Limb (tissue), 2 donors: ENCODE data around the gene CHAMP1.
"Not testable (repeated sequence)": the region's sequence is repeated elsewhere in the genome, so short reads cannot be mapped to it uniquely, and the experiment has no call there.

Experiments used
- DNase-seq, 2 donors: peaks; one replicate each; pipeline ENCODE4 v3.0.0-alpha.2; 2016; ENCODE audit errors: extremely low spot score in 2 of 2

Gene CHAMP1

DNA sequence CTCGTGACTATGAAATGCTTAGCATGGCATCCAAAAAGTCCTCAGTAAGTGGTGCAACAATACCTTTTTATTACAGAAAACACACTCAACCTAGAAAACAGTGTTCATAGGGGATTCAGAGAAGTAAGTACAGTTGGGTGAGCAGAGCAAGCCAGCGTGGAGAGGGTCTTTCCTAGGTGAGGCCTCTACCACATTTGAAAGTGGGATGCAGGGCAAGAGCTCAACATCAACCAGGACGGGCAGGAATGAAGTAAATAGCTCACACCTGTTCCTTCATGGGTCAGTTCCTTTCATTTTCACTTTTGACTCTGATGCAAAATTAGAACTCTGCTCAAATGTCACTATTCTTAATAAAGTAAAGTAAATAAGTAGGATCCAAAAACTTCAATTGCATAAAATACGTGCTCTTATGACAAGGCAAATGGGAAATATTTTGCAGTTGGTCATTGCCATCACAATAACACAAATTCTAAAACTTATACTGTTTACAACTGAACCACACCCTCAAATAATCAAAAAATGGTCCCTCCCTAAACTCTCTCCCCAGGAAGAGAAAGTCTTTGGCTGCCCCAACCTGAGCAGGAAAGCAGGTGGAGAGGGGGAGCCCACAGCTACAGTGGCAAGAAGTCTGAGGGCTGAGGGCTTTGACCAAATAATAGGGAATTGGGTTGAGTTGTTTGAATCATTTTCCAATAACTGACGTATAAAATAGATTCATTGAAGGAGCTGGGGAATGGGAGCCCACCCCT is 20.2 kb downstream of the CHAMP1 start:
- no peak for DNase-seq

DNA sequence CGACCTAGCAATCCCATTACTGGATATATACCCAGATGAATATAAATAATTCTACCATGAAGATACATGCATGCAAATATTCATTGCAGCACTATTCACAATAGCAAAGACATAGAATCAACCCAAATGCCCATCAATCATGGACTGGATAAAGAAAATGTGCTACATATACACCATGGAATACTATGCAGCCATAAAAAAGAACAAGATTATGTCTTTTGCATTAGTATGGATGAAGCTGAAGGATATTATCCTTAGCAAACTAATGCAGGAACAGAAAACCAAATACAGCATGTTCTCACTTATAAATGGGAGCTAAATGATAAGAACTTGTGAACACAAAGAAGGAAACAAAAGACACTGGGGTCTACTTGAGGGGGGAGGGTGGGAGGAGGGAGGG is 22.2 kb downstream of the CHAMP1 start:
- DNase-seq: not testable (repeated sequence)

DNA sequence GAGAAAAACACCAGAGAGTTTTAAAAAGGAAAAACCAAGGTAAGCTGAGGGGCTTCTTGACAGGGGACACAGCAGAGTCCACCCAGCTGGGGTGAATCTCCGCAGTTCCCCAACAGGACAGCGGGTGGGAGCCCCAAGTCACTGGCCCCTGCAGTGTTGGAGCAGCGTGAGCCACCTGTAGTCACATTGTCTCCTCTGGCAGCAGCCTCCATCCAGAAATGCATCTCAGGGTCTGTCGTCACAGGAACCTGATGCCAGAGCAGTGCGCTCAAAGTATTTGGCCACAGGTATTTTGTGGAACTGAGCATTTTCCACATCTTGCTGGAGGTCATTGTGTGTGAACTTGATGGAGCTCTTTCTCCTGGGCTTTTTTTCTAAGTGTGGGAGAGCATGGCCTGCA is 24.7 kb downstream of the CHAMP1 start:
- no peak for DNase-seq

DNA sequence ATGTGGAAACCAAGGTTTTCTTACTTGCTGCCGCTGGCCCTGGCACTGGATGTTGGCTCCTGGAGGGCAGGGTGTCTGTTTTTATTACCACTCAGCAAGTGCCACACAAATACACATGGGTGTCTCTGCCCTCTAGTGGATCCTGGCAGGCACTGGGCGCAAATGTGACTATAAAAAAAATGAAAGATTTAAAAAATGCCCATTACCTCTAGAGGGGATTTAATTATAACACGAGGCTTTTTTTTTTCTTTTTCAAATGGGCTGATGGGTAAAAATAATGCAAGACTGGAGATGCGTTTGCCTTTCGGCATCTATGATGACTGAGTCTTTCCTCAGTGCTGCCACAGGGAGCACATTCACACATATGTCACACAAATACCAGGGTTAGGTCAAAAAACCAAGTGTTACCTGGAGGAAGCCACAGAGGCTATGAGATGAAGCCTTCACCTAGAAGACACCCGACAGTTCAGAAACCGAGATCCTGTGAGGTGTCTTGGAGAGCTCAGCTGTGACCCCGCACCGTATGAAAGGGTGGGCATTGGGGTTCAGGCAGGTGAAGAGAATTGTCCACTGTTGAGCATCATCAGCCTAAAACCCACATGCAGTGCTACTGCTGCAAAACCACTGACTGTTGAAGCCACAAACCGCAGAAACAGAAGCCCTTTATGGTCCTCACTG is 25.7 kb downstream of the CHAMP1 start:
- DNase-seq: no peak

DNA sequence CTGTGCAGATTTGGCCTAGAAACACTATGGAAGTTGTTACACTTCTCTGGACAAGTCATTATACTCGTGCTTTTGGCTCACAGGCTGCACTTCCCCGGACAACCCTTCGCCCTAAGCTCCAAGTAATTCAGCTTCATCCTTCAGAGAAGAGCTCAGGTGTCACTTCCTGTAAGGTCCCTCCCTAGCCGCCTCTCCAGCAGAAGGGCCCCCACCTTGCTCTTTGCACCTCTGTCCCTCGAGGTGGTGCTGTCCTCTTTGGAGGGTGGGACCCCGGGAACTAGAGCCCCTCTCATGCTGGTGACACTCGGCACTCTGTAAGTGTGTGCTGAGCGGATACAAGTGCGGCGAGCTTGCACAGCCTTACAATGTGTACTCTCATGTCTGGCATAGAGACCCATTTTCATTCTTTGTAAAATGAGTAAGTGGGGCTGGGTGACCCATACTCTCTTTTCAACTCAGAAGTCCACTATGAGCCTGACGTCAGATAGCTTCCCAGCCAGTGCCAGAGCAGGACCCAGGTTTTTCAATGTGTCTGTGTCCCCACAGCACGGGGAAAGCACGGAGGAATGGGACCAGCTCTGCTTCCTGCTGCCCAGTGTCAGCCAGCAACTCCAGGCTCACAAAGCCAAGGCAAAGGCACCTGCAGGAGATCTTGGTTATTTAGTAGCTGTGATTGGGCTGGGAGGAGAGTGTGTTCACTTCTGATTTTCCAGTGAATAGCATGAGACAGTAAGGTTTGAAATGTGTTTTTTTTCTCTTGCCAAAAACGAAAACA is 26.9 kb downstream of the CHAMP1 start:
- DNase-seq: no peak

DNA sequence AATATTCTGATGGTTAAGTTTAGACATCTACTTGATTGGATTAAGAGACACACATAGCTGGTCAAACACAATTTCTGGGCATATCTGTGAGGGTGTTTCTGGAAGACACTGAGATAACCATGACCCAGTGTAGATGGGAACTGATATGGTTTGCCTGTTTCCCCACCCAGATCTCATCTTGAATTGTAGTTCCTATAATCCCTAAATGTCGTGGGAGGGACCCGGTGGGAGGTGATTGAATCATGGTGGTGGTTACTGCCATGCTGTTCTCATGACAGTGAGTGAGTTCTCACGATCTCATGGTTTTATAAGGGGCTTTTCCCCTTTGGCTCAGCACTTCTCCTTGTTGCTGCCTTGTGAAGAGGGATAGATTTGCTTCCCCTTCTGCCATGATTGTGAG is 33.0 kb downstream of the CHAMP1 start:
- not testable (repeated sequence) for DNase-seq

DNA sequence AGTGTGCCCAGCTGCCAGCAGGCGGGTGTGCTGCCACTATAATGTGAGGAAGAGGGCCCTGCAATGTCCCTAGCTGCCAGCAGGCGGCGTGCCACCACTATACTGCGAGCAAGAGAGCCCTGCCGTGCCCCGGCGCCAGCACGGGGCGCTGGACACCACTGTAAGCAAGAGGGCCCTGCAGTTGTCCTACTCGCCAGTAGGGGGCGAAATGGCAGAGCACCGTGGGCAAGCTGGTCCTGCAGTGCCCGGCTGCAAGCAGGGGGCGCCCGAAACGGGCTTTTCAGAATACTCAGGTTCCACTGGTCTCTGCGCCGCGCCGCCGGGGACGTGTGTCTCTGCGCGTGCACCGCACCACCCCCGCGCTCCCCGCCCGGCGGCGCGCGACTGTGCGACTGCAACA is 38.5 kb downstream of the CHAMP1 start:
- not testable (repeated sequence) for DNase-seq

DNA sequence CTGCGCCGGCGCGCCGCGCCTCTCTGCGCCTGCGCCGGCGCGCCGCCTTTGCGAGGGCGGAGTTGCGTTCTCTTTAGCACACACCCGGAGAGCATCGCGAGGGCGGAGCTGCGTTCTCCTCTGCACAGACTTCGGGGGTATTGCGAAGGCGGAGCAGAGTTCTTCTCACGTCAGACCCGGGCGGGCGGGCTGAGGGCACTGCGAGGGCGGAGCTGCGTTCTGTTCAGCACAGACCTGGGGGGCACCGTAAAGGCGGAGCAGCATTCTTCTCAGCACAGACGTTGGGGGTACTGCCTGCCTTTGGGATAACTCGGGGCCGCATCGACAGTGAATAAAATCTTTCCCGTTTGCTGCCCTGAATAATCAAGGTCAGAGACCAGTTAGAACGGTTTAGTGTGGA is 39.1 kb downstream of the CHAMP1 start:
- DNase-seq: not testable (repeated sequence)
